Inflammatory macrophage treated with lipopolysaccharide for 1 hour (primary cell): ENCODE results near the gene ACAD10.
"Not testable (repeated sequence)": the region's sequence is repeated elsewhere in the genome, so short reads cannot be mapped to it uniquely, and the experiment has no call there.

Source experiments
- DNase-seq, 2 donors: peaks; one replicate each; pipeline ENCODE4 v3.0.0-alpha.2; 2020 to 2022

ACAD10 gene

DNA sequence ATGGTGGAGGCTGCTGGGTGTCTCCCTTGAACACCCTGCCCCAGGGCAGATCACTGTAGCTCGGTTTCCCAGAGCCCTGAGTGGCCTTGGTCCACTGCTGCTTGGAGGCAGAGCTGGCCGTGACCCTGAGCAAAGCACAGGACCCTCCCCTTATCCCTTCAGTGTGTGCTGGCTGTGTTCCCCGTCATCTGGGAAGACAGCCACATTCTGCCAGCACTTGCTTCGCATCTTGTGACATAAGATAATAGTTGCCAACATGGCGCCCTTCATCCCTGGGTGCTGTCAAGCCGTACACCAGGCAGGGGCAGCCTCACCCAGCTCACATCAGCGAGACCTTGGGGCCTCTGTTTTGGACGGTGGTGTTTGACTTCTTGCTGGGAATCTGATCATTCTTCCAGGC, 68.8 kb downstream of the ACAD10 start:
- no peak for DNase-seq

DNA sequence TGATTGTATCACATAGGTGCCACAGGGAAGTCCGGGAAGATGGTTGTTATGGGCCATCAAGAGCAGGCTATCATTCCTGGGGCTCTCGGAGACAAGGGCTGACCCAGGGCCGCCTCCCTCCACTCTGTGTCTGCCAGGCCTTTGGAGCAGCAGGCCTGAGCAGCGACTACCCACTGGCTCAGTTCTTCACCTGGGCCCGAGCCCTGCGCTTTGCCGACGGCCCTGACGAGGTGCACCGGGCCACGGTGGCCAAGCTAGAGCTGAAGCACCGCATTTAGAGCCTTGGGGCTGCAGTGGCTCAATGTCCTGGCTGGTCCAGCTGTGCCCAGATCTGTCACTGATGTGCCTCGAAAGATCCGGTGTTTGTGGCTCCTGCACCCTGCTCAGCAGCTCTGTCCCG, 70.3 kb downstream of the ACAD10 start:
- DNase-seq = no peak

DNA sequence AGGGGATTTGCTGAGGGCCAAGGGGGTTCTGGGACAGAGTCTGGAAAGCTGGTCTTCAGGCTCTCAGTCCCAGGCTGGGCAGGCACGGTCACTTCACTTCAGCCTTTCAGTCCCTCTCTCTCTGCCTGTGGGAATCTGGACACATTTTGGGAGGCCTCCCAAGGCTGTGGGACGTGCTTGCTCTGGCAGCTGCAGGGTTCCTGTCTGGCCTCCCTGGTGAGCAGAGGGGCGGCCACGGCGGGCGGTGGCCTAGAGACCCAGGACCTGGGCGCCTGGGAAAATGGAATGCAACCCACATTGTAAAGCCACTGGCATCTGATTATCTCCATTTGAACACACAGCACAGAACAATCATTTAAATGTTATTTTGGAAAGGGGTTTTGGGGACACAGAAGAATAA, 70.8 kb downstream of the ACAD10 start:
- DNase-seq = no peak

DNA sequence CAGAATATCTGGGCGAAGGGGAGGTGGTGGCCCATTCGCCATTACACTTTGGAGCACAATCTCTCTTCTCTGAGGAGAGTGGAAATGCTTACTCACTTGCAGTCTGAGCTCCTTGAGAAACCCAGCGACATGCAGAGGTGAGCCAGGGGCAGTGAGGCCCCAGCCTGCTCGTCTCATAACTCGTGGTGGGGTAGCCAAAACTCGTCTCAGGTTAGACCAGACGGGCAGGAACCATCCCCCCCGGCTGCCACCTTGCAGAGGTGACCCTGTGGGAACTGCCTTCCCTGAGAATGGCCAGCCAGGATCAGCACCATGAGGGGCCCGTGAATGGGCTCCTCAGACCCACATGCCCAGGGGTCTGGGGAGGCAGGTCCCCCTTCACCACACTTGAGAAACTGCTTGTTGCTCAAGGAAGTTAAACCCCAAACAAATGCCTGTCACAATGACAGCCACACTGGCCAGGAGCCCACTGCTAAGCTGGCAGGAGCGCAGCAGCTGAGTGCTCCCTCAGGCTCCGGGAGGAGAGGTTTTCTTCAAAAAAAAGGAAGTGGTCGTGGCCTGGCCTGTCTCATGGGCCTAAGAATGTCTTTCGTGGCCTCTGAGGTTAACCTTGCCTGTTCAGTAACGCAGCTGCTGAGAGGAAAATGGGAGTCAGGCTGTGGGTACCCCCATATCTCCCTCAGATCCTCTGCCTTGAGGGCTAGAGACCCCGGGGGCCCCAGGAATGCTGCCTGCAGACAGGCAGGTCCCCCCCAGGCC, 71.7 kb downstream of the ACAD10 start:
- peak; percentile 41 to 42 for DNase-seq

DNA sequence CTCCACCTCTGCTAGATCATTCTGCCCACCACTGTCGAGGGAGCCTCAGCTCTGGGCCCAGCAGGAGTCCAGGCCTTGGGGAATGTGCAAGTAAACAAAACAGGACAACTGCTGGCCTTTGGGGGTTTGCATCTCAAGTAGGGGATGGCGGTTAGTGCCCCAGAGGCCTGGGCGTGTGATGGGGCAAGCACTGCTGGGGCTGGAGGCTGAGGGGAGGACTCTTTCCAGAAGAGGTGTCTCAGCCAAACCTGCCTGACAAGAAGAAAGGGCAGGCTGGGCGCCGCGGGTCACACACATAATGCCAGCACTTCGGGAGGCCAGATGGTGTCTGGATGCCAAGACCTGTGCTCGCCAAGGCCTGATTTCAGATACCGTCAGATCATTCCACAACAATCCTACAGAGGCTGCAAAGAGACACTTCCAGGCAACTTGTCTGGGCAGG, 72.3 kb downstream of the ACAD10 start:
- no peak for DNase-seq

DNA sequence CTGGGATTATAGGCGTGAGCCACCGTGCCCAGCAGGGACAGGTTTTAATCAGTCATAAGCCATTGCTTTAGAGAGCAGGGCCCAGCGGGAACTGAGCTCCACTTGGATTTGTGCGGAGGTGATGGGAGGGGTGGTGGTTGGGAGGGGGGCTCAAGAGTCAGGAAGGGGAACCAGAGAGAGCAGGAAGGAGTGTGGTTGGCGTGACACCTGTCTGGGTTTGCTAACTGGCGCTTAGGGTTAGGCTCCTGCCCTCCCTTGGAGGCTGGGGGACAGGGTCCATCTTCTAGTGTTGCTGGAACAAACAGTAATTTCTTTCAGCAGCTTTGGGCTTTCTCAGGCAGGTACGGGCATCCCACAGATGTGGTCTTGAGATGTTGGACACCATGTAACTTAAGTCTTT, 73.4 kb downstream of the ACAD10 start:
- DNase-seq = no peak

DNA sequence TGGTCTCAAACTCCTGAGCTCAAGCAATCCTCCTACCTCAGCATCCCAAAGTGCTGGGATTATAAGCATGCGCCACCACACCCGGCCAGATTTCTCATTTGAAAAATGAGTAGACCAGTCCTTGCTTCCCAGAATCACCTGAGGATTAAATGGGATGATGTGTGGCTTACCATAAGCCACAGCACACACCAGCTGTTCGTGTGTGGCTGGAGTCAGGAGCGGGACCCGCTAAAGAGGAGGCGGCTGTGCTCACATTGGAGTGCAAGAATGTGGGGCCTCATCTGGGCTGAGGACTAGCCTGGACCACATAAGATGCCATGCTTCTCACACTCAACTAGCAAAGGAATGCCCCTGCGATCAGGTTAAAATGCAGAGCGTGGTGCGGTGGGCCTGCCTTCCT, 74.1 kb downstream of the ACAD10 start:
- no peak for DNase-seq

DNA sequence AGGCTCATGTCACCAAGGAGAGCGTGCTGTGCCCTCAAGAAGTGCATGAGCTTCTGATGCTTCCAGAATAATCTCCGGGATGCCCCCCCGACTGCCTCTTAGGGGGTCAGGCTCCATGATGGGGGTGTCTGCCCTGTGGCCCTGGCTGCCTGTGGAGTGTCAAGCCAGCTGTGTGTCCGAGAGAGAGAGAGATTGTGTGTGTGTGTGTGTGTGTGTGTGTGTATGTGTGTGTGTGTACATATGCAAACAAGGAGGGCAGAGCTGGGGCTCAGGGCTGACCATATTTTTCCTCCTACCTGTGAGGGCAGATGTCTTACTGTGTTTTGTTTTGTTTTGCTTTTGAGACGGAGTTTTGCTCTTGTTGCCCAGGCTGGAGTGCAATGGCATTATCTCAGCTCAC, 75.2 kb downstream of the ACAD10 start:
- DNase-seq = no peak

DNA sequence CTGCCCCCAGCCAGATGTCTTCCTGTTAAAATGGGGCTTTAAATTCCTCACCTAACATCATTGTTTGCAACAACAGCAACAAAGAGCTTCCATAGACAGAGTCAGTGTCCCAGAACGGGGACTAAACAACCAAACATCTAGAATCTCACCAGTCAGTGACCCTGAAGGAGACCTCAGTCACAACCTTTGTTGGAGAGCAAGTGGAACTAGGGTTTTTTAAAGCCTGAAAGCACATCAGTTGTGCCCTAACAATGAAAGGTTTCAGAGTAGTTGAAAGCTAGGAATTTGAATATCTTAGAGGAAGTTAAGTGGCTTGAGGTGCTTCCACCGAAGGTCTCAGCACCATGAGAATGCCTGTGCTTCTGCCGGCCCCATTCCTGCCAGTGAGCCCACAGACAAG, 75.9 kb downstream of the ACAD10 start:
- no peak for DNase-seq

DNA sequence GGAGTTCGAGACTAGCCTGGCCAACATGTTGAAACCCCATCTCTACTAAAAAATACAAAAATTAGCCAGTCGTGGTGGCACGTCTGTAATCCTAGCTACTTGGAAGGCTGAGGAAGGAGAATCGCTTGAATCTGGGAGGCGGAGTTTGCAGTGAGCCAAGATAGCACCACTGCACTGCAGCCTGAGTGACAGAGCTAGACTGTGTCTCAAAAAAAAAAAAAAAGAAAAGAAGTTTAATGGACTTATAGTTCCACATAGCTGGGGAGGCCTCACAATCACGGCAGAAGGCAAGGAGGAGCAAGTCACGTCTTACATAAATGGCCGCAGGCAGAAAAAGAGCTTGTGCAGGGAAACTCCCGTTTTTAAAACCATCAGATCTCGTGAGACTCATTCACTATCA, 77.7 kb downstream of the ACAD10 start:
- DNase-seq = not testable (repeated sequence)

DNA sequence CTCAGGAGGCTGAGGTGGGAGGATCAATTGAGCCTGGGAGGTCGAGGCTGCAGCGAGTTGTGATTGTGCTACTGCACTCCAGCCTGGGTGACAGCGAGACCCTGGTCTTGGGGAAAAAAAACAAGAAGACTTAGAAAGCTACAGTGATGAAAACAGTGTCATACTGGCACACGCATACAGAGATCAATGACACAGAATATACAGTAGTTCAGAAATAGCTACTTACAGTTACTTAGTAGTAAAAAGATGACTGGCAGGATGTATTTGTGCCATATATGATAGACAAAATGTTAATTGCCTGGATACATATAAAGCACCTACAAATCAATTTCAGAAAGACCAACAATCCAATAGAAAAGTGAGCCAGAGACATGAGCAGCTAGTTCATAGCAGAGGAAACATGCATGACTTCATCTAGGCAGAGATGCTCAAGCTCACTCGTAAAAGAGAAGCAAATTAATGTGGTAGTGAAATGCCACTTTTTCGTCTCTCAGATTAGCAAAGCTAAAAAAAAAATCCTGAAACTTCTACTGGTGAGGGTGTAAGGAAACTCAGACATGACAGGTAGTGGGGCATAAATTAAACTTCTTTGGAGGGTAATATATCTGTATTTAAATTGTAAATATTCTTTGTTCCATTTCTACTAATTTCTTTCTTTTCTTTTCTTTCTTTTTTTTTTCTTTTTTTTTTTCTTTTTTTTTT, 78.4 kb downstream of the ACAD10 start:
- no peak for DNase-seq

DNA sequence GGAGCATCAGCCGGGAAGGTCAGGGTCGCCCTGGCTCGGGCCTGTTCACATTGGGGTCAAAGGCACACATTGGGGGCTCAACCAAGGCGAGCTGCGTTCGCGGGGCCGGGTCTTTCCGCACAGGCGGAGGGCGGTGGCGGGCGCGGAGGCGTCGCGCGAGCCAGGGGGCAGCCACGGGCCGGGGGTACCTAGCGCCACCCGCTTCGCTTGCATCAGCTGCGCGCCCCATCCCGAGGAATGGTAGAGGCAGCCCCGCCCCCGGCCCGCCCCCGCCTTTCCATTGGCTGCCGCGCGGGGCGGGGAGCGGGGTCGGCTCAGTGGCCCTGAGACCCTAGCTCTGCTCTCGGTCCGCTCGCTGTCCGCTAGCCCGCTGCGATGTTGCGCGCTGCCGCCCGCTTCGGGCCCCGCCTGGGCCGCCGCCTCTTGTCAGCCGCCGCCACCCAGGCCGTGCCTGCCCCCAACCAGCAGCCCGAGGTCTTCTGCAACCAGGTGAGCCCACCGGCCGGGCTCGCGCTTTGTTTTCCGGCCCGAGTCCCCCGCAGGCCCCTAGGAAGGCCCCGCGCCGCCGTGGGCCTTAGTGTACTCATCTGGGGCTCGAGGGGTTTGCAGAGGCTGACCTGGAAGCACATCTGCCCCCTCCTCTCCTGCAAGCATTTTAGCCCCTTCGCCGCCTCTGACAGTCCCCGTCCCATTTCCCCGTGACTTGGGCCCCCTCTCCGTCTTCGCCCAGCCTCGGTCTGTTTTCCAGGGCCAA, 80.9 kb downstream of the ACAD10 start, which contains the start of gene ALDH2:
Gene ALDH2 (plus strand): TSS at position 326 of the 754 bp plus-strand sequence. CDS start 50 bp downstream, at position 376.
- DNase-seq = peak; percentile 39 to 51

DNA sequence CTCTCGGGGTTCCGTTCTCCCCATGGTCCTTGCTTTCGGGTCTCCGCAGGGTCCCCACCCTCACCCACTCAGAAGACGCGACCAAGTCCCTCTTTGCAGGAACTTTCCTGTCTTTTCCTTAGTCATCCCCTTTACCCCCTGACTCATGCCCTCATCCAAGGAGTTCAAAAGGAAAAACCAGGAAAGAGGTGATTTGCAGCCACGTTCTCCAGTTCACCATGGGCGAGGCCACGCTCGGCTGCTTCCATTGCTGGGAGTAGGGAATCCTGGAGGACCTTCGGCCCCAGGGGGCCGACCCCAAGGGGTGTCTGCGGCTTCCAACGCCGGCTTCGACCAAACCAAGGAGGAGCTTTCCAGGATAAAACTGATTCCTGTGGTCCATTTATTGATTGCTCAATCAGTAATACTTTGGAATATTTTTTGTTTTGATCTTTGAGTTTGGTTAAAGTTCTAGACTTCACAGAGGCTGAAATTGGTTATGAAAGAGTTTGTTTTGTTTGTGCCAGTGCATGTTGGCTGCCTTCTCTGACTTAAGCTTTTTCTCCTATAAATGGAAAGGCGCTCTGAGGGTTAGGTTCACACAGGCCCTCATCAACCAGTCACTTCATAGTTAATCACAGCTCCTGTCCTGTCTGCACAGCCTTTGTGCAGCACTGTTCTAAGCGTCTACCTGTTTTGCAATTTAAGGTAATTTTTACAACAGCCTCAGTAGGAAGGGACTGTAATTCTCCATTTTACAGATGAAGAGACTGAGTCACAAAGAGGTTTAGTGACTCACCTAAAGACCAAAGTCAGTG, 81.7 kb downstream of the ACAD10 start:
- no peak for DNase-seq

DNA sequence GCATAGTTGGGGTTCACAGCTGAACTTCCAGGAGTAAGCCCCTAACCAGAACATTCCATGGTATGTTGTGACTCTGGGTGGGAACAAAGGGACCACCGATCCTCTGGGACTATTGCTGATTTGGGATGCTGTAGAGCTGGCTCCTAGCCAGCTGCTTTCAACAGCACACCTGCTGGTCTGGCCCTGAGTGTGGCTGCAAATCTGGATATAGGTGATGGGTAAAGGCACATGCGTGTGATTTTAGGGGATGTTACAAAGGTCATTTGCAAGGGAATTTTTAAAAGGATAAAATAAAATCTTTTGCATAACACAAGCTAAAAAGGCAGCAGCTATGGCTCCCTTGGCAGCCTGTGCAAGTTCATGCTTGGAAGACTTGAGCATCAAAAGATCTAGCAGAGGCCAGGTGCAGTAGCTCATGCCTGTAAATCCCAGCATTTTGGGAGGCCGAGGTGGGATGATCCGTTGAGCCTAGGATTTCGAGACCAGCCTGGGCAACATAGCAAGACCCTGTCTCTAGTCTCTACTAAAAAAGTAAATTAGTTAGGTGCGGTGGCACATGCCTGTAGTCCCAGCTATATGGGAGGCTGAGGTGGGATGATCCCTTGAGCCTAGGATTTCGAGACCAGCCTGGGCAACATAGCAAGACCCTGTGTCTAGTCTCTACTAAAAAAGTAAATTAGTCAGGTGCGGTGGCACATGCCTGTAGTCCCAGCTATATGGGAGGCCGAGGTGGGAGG, 82.5 kb downstream of the ACAD10 start:
- DNase-seq = no peak

DNA sequence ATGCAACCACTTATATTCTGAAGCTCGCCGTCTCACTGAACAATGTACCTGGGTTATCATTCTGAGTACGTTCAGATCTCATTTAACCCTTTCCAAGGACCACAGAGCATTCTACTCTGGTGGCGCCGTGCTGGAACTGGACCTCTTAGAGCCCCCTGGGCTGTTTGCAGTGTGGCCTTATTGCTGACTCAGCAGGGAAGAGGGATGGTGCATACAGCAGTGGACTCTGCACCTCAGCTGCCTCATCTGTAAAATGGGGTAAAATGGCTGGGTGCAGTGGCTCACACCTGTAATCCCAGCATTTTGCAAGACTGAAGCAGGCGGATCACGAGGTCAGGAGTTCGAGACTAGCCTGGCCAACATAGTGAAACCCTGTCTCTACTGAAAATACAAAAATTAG, 83.7 kb downstream of the ACAD10 start:
- DNase-seq = no peak

DNA sequence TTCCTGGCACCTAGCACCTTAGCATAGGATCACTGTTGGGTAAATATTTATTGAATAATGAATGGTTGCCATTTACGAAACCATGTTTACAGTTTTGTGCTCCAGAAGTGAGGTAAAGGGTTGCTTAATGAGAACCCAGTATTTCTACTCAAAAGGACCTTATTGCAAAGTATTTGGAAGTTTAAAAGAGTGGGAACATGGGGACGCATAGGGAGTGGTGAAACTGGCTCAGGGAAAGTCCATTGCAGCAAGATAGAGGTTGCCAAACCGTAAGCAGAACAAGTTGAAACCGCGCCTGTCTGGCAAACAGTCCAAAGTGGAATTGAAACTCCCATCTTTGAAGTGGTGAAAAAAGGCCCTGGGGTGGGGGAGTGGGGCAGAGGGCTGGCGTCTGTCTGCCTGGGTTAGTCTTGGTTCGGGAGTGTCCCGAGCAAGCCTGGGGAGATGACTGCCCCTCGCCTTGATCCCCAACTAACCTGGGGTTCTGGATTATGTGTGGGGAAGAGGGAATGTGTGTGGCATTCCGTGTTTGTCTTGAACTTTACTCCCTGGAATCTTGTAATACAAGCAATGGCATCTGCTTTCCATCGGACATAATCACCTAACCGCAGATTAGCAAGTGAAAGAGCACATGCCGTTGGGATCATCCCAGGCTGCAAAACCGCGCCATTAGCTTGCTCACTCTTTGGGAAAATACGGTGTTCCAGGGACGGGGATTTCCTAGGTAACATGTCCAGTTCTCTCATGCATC, 88.1 kb downstream of the ACAD10 start:
- peak; percentile 97 to 99 for DNase-seq

DNA sequence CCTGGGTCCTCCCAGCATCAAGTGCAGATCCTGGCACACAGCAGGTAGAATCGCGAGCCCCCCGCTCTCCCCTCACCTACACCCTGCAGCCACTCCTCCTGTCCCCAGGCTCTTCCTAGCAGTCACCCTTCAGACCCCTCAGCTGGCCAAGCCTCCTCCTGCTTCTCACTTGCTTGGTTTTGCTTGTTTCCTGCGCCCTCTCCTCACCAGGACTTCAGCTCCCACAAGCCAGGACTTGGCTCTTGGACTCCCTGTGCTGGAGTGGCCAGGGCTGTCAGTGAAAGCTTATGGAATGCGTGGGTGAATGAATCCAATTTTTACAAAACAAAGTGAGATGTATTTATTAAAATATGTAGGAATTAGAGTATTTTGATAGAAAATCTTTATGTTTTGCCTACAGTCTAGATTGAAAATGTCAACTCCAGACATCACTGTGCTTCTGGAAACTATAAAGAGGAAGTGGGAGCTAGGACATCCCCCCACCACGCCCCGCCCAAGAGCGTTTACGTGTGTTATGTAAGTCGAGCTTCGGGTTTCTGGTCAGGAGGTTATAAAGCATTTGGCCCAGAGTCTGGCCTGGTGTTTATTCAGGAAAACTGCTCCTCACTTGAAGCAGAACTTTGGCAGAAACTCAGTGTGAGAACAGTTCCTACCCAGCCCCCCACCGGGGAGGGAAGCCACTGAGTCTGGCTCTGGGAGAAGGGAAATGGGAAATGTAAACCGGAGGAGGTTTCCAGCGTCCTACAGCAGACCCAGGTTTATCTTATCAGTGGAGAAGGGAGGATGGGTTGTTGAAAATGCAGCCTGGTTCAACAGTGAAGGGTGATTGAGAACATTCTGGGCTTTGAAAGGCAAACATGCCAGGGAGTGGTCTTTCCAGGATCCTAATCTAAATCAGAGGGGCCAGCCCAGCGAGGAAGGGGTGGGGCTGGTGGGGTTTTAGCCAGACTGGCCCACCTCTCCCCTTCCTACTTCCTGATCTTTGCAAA, 89.6 kb downstream of the ACAD10 start:
- peak; percentile 95 for DNase-seq

DNA sequence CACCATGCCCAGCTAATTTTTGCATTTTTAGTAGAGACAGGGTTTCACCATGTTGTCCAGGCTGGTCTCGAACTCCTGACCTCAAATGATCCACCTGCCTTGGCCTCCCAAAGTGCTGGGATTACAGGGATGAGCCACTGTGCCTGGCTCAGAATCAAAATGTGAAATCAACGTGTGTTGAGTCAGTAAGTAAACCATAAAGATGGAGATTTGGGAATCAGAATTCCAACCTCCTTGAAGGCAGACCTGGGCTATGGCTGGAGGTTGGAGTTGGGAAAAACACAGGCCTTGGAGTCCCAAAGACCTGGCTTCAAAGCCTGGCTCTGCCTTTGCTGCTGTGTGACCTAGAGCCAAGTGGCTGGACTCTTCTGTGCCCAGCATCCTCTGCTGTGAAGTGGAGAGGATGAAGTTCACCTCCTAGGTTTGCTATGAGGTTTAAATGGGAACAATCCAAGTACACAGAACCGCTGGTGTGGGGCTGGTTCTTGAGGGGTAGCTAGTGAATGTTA, 91.0 kb downstream of the ACAD10 start:
- DNase-seq = no peak

DNA sequence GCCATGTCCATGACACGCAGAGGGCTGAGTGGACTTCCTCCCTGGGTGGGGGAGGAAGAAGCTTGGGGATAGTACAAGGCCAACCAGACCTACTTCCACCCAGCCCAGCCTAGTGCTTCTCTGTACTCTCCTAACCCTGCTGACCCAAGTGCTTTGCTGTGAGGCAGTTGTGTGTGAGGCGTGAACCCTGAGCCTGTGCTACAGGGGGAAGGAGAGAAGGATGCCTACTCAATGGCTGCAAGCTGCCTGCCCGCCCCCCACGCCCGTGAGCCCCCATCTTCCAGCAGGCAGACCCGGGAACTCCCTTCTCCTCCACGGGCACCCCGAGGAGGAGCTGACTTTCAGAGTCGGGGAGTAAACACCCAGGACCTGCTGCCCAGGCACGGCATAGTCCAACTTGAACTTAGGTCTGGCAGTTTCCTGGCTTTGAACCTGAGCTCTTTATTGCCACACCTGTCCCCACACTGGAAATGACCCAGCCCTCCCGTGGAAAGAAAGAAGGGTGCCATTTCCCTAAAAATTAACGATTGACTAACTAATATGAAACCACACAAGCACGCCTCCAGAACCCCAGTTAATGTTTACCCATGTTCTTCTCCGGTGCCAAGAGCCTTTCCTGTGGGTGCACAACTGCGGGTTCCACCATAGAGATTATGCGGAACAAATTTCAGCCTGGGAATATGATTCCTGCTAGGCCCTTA, 91.6 kb downstream of the ACAD10 start:
- peak; percentile 67 to 80 for DNase-seq
